Measurements from ENCODE around the gene IFT122. TPM values are rescaled to one million over a fixed set of nuclear protein-coding genes. Genes with fewer than 3 reads are reported as not detected.

The IFT122 gene
- total RNA-seq, 2 donors from 2014 or later = 15.6 to 31.5 TPM

DNA sequence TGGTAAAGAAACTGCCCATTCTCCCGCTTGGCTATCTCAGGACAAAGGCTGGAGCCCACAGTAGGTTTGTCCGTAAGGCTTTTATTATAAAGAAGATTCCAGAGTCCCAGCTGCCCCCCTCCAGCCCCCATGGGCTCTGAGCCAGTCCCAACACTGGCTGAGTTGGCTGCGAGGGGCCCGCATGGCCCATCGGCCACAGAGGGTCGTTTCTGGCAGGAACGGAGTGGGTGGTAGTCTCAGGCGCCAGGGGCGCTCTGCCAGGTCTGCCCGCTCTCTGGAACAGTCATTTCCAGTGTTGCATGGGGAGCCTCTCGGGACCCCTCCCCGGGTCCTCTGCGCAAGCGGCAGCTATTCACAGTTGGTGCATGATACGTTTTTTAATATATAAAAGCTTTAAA is 115.1 kb downstream of the IFT122 start:
- no peaks in the 10 kb centered on the region for H3K9me3 ChIP-seq
- H3K9ac ChIP-seq (ENCODE audit: low read depth in 2 of 2, low read length in 2 of 2) = no peak overlapping the region
- no peak overlapping the region for H3K4me3 ChIP-seq
- intact Hi-C loops (cut with DNase I) = no loop called here
- DNase-seq = no peak
- H3K27me3 ChIP-seq = no peaks in the 10 kb centered on the region
- H3K4me1 ChIP-seq = no peaks in the 10 kb centered on the region
- TF ChIP-seq, protein P1, sequence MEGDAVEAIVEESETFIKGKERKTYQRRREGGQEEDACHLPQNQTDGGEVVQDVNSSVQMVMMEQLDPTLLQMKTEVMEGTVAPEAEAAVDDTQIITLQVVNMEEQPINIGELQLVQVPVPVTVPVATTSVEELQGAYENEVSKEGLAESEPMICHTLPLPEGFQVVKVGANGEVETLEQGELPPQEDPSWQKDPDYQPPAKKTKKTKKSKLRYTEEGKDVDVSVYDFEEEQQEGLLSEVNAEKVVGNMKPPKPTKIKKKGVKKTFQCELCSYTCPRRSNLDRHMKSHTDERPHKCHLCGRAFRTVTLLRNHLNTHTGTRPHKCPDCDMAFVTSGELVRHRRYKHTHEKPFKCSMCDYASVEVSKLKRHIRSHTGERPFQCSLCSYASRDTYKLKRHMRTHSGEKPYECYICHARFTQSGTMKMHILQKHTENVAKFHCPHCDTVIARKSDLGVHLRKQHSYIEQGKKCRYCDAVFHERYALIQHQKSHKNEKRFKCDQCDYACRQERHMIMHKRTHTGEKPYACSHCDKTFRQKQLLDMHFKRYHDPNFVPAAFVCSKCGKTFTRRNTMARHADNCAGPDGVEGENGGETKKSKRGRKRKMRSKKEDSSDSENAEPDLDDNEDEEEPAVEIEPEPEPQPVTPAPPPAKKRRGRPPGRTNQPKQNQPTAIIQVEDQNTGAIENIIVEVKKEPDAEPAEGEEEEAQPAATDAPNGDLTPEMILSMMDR (IDR thresholded peaks at IDR 0.05) = no peak
- H3K27ac ChIP-seq = no peak overlapping the region
- no peaks in the 10 kb centered on the region for H3K36me3 ChIP-seq

DNA sequence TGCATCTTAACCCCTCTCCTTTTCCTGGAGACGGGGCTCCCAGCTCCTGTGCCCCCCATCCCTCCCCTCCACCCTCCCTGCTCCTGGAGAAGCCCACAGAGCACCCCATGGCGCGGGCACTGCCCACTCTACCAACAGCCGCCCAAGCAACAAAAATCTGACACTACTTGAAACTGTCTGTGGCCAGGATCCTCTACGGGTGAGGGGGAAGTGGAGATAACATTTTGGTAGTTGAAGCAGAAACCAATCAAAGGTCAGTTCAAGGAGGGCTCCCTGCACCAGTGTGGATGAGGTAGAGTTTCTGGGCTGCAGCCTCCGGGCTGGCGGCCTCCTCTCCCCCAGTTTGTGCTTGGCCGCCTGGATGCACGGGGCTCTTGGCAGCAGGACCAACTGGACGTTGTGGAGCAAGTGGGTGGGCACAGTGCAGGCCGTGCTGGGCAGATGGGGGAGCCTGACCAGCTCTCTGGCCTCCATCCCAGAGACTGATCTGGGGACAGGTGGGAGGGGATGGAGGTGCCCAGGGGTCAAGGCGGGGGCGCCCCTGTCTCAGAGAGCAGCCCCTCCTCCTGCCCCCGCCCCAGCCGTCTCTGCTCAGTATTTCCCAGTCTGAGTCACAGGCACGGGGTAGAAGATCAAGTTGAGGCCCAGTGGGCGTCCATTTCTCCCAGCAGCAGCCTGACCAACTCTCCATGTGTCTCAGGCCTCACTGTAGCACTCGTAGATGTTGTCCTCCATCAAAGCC is 115.8 kb downstream of the IFT122 start:
- Histone ChIP-seq H3K27me3 (no peaks in the 10 kb centered on the region), H3K9me3 (no peaks in the 10 kb centered on the region), H3K36me3 (no peaks in the 10 kb centered on the region), H3K27ac (no peak overlapping the region), H3K4me1 (no peaks in the 10 kb centered on the region), H3K9ac (ENCODE audit: low read depth in 2 of 2, low read length in 2 of 2) (no peak overlapping the region), H3K4me3 (no peak overlapping the region)
- TF ChIP-seq, protein P1 (IDR thresholded peaks at IDR 0.05) = no peak
- intact Hi-C loops (cut with DNase I) = no loop called here
- no peak for DNase-seq

DNA sequence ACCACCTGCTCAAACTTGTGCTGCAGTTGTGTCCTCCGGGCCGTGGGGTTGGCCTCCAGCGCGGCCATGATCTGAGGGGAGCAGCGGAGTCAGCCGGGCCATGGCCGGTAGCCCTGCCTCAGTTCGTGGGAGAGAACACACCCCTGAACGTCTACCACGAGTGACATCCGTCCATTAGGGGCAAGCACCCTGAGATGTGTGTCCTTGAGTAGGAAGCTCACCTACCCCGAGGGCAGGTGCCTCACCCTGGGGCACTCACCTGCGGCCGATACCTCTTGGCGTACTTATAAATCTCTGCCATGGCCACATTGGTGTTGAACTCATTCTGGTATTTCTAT is 116.3 kb downstream of the IFT122 start:
- TF ChIP-seq, protein P1 (IDR thresholded peaks at IDR 0.05) = no peak
- no peak overlapping the region for H3K27ac ChIP-seq
- no peak overlapping the region for H3K4me3 ChIP-seq
- intact Hi-C loops (cut with DNase I) = no loop called here
- no peaks in the 10 kb centered on the region for H3K4me1 ChIP-seq
- DNase-seq = no peak
- H3K27me3 ChIP-seq = no peaks in the 10 kb centered on the region
- no peak overlapping the region for H3K9ac ChIP-seq (ENCODE audit: low read depth in 2 of 2, low read length in 2 of 2)
- H3K36me3 ChIP-seq = no peaks in the 10 kb centered on the region
- no peaks in the 10 kb centered on the region for H3K9me3 ChIP-seq

DNA sequence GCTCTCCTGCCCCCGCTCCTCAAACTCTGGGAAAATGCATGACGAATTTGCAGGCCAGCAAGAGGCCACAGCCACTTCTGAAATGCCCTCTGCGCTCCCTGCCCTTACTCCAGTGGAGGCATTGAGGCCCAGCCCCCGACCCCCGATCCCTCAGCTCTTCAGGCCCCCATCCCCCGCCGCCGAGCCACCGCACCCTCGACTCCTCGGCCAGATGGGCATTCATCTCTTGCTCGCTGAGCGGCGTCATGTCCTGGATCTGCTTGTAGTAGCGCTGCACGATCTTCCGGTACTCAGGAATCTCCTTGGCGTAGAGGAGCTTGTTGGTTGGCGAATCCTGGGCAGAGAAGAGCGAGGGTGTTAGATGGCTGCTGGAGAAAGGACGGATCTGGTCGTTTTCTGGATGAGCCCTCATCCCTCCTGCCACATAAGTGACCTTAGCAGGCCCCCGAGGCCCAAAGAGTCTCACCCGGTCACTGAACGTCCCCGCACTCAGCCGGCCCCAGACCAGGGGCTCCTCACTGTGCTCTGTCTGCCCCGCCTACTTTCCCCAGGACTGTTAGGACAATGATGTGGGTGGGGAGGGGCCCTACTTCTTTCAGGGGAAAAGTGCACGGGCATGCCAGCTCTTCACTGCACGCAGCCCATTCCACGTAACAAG is 117.0 kb downstream of the IFT122 start:
- no peak overlapping the region for H3K4me3 ChIP-seq
- intact Hi-C loops (cut with DNase I) = no loop called here
- H3K27ac ChIP-seq = no peak overlapping the region
- H3K9ac ChIP-seq (ENCODE audit: low read depth in 2 of 2, low read length in 2 of 2) = no peak overlapping the region
- no peaks in the 10 kb centered on the region for H3K4me1 ChIP-seq
- H3K36me3 ChIP-seq = no peaks in the 10 kb centered on the region
- TF ChIP-seq, protein P1 (IDR thresholded peaks at IDR 0.05) = no peak
- H3K27me3 ChIP-seq = no peaks in the 10 kb centered on the region
- DNase-seq = no peak
- H3K9me3 ChIP-seq = no peaks in the 10 kb centered on the region

DNA sequence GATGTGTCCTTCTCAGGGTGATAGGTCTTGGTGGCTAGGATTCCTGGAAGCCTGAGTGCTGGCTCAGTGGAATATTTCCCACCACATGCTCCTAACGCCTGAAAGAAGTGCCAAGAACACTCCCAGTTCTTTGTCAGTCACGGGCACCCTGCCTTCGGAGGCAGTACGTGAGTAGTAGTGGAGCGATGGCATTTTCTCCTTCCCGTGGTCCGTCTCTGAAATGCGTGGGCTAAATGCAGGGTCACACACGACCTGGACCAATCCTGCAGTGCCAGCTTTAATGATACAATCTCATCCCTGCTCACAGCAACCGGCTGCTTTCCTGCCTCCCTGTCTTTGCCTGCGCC is 117.5 kb downstream of the IFT122 start:
- TF ChIP-seq, protein P1 (IDR thresholded peaks at IDR 0.05) = no peak
- DNase-seq = no peak
- Histone ChIP-seq H3K36me3 (no peaks in the 10 kb centered on the region), H3K27ac (no peak overlapping the region), H3K27me3 (no peaks in the 10 kb centered on the region), H3K9ac (ENCODE audit: low read depth in 2 of 2, low read length in 2 of 2) (no peak overlapping the region), H3K4me3 (no peak overlapping the region), H3K4me1 (no peaks in the 10 kb centered on the region), H3K9me3 (no peaks in the 10 kb centered on the region)
- intact Hi-C loops (cut with DNase I) = no loop called here

All from colonic mucosa (tissue), 4 donors.